HG02852 (cell line): Measurements from ENCODE around the gene SLC35G6.
"Not testable (repeated sequence)": the region's sequence is repeated elsewhere in the genome, so short reads cannot be mapped to it uniquely, and the experiment has no call there.

ENCODE experiments used
- ATAC-seq: cut with Tn5 transposase; IDR thresholded peaks from one replicate; pipeline ENCODE4 v1.9.1; 2021; ENCODE audit warnings: mild to moderate bottlenecking, moderate library complexity; ENCODE audit not compliant: unreplicated experiment

SLC35G6 gene

GRCh38 chr17:7459961-7460545 is 21.2 kb upstream of the SLC35G6 start:
- ATAC-seq, result no peak

- ATAC-seq, result no peak
These were observed 20.2 kb upstream of the SLC35G6 start for GRCh38 chr17:7460850-7461660.

- ATAC-seq, result no peak
These were observed 18.5 kb upstream of the SLC35G6 start for GRCh38 chr17:7462474-7463371.

GRCh38 chr17:7463372-7463846 is 17.8 kb upstream of the SLC35G6 start:
- no peak for ATAC-seq

- no peak for ATAC-seq
These were observed 17.2 kb upstream of the SLC35G6 start for GRCh38 chr17:7464081-7464480.

- ATAC-seq, result no peak
These were observed 15.5 kb upstream of the SLC35G6 start for GRCh38 chr17:7465597-7466275.

- ATAC-seq, result no peak
These were observed 15.0 kb upstream of the SLC35G6 start for GRCh38 chr17:7466318-7466638.

- no peak for ATAC-seq
These were observed 14.5 kb upstream of the SLC35G6 start for GRCh38 chr17:7466639-7467341.

- no peak for ATAC-seq
These were observed 13.7 kb upstream of the SLC35G6 start for GRCh38 chr17:7467498-7467897.

GRCh38 chr17:7468290-7468689 is 13.0 kb upstream of the SLC35G6 start:
- no peak for ATAC-seq

GRCh38 chr17:7468804-7469389 is 12.3 kb upstream of the SLC35G6 start:
- ATAC-seq, result no peak

GRCh38 chr17:7469843-7470242 is 11.4 kb upstream of the SLC35G6 start:
- ATAC-seq, result not testable (repeated sequence)

- not testable (repeated sequence) for ATAC-seq
These were observed 10.7 kb upstream of the SLC35G6 start for GRCh38 chr17:7470457-7470973.

GRCh38 chr17:7471729-7472128 is 9.5 kb upstream of the SLC35G6 start:
- ATAC-seq, result no peak

GRCh38 chr17:7474767-7475166 is 6.5 kb upstream of the SLC35G6 start:
- not testable (repeated sequence) for ATAC-seq

- no peak for ATAC-seq
These were observed 5.4 kb upstream of the SLC35G6 start for GRCh38 chr17:7475764-7476422.

GRCh38 chr17:7476494-7476893 is 4.8 kb upstream of the SLC35G6 start:
- no peak for ATAC-seq

GRCh38 chr17:7476951-7477350 is 4.3 kb upstream of the SLC35G6 start:
- ATAC-seq, result no peak
